ENCODE data around the gene FSTL4. TPM values are rescaled to one million over a fixed set of nuclear protein-coding genes. Genes with fewer than 3 reads are reported as not detected.

The FSTL4 gene
- total and polyA plus RNA-seq, 2 experiments from 2014 or later: 1.4 to 2.8 TPM

- TF ChIP-seq REST (IDR thresholded peaks at IDR 0.05; ENCODE audit: unreplicated experiment): no peak
- TF ChIP-seq EZH2phosphoT487 (IDR thresholded peaks at IDR 0.05; ENCODE audit: unreplicated experiment): no peak
- no peak for TF ChIP-seq STAT1 (IDR thresholded peaks at IDR 0.05; ENCODE audit: unreplicated experiment)
Measured at GRCh38 chr5:133290669-133291240, 321.6 kb downstream of the FSTL4 start (continued).

- TF ChIP-seq ZNF331 (CRISPR knock-in tag; IDR thresholded peaks at IDR 0.05; ENCODE audit: low read depth) (no peak), JUNB (IDR thresholded peaks at IDR 0.05; ENCODE audit: unreplicated experiment) (no peak)
- H3K27ac ChIP-seq (ENCODE audit: low read depth): no peak overlapping the region
- no peaks in the 10 kb centered on the region for H3K4me1 ChIP-seq (ENCODE audit: insufficient read depth)
- no peak for DNase-seq (ENCODE audit: low spot score)
- 0 out of 2 replicates have a peak, but pooled peaks cover 5% of the 10 kb centered on the region for H3K9me2 ChIP-seq (ENCODE audit: insufficient read depth)
- ATAC-seq: no peak
- H3F3A ChIP-seq (replicated peaks; ENCODE audit: low read depth): no peaks in the 10 kb centered on the region
- Mint-ChIP-seq H3K4me1 (peaks cover 12% of the 10 kb centered on the region), H3K4me3 (no peak overlapping the region), H3K9me3 (no peaks in the 10 kb centered on the region), H3K27ac (no peak overlapping the region), H3K36me3 (ENCODE audit: low read depth) (no peaks in the 10 kb centered on the region), H3K27me3 (ENCODE audit: insufficient read depth, low read depth, poor library complexity) (peaks cover 4% of the 10 kb centered on the region)
- no peak overlapping the region for H2AFZ ChIP-seq
- no peaks in the 10 kb centered on the region for H3K36me3 ChIP-seq (ENCODE audit: insufficient read depth)
- no peaks in the 10 kb centered on the region for H3K79me2 ChIP-seq (replicated peaks; ENCODE audit: insufficient read depth)
- H3K4me3 ChIP-seq: no peak overlapping the region
- no peak overlapping the region for H3K4me2 ChIP-seq
- H3K27me3 ChIP-seq (ENCODE audit: insufficient read depth): no peaks in the 10 kb centered on the region
- no peaks in the 10 kb centered on the region for H4K20me1 ChIP-seq (replicated peaks; ENCODE audit: insufficient read depth)
Measured at GRCh38 chr5:133289686-133290367, 322.5 kb downstream of the FSTL4 start.

- H3K27me3 ChIP-seq (ENCODE audit: insufficient read depth): no peaks in the 10 kb centered on the region
- no peaks in the 10 kb centered on the region for H3K79me2 ChIP-seq (replicated peaks; ENCODE audit: insufficient read depth)
- peaks cover 4% of the 10 kb centered on the region for H3K27me3 Mint-ChIP-seq (ENCODE audit: insufficient read depth, low read depth, poor library complexity)
- H3K4me2 ChIP-seq: no peak overlapping the region
- H3K9me2 ChIP-seq (ENCODE audit: insufficient read depth): no peaks in the 10 kb centered on the region
- no peaks in the 10 kb centered on the region for H3K36me3 Mint-ChIP-seq (ENCODE audit: low read depth)
- H3K9me3 Mint-ChIP-seq: no peaks in the 10 kb centered on the region
- DNase-seq (ENCODE audit: low spot score) (peak; percentile 43), ATAC-seq (peak; percentile 55)
- no peaks in the 10 kb centered on the region for H3F3A ChIP-seq (replicated peaks; ENCODE audit: low read depth)
- no peaks in the 10 kb centered on the region for H4K20me1 ChIP-seq (replicated peaks; ENCODE audit: insufficient read depth)
- H3K27ac ChIP-seq (ENCODE audit: low read depth): no peak overlapping the region
- H3K27ac Mint-ChIP-seq: no peak overlapping the region
- H2AFZ ChIP-seq: no peak overlapping the region
- H3K36me3 ChIP-seq (ENCODE audit: insufficient read depth): no peaks in the 10 kb centered on the region
- no peak overlapping the region; the same call in 2 of the 3 replicates for H3K4me3 Mint-ChIP-seq
- TF ChIP-seq CTCF (conservative IDR thresholded peaks at IDR 0.05; ENCODE audit: low read depth in 2 of 2): peak; percentile 44 to 71
- TF ChIP-seq REST (IDR thresholded peaks at IDR 0.05; ENCODE audit: unreplicated experiment): no peak
- TF ChIP-seq EZH2phosphoT487 (IDR thresholded peaks at IDR 0.05; ENCODE audit: unreplicated experiment): no peak
- no peak for TF ChIP-seq NANOG (IDR thresholded peaks at IDR 0.05; ENCODE audit: borderline replicate concordance)
- no peak for TF ChIP-seq ZNF331 (CRISPR knock-in tag; IDR thresholded peaks at IDR 0.05; ENCODE audit: low read depth)
- peaks cover 12% of the 10 kb centered on the region for H3K4me1 Mint-ChIP-seq
- H3K4me1 ChIP-seq (ENCODE audit: insufficient read depth): no peaks in the 10 kb centered on the region
- H3K4me3 ChIP-seq: no peak overlapping the region
Measured at GRCh38 chr5:133287500-133287899, 324.8 kb downstream of the FSTL4 start.
